Measurements from ENCODE around the gene P2RX7. TPM values are rescaled to one million over a fixed set of nuclear protein-coding genes. Genes with fewer than 3 reads are reported as not detected.
"Not testable (repeated sequence)": the region's sequence is repeated elsewhere in the genome, so short reads cannot be mapped to it uniquely, and the experiment has no call there.

P2RX7 gene
- total RNA-seq, 1 donor from 2014 or later: 0.82 TPM

- H3K4me1 Mint-ChIP-seq (ENCODE audit: unreplicated experiment): peaks cover 5% of the 10 kb centered on the region
- peaks cover 2% of the 10 kb centered on the region for H3K27me3 Mint-ChIP-seq (ENCODE audit: unreplicated experiment)
- TF ChIP-seq, protein P1, sequence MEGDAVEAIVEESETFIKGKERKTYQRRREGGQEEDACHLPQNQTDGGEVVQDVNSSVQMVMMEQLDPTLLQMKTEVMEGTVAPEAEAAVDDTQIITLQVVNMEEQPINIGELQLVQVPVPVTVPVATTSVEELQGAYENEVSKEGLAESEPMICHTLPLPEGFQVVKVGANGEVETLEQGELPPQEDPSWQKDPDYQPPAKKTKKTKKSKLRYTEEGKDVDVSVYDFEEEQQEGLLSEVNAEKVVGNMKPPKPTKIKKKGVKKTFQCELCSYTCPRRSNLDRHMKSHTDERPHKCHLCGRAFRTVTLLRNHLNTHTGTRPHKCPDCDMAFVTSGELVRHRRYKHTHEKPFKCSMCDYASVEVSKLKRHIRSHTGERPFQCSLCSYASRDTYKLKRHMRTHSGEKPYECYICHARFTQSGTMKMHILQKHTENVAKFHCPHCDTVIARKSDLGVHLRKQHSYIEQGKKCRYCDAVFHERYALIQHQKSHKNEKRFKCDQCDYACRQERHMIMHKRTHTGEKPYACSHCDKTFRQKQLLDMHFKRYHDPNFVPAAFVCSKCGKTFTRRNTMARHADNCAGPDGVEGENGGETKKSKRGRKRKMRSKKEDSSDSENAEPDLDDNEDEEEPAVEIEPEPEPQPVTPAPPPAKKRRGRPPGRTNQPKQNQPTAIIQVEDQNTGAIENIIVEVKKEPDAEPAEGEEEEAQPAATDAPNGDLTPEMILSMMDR (IDR thresholded peaks at IDR 0.05; ENCODE audit: unreplicated experiment): no peak
Measured at GRCh38 chr12:121205491-121205890, 72.8 kb downstream of the P2RX7 start.

DNA sequence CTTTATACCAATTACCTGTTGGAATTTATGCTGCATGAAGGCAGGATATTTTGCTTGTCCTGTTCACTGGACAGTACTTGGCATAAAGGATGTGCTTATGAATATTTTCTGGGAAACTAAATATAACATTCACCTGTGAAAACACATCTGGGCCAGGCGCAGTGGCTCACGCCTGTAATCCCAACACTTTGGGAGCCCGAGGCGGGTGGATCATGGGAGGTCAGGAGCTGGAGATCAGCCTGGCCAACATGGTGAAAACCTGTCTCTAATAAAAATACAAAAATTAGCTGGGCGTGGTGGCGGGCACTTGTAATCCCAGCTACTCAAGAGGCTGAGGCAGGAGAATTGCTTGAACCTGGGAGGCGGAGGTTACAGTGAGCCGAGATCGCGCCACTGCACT is 75.9 kb downstream of the P2RX7 start:
- not testable (repeated sequence) for DNase-seq (ENCODE audit: low spot score); H3K27ac Mint-ChIP-seq (ENCODE audit: unreplicated experiment); H3K36me3 Mint-ChIP-seq (ENCODE audit: low read depth, unreplicated experiment); H3K9me3 Mint-ChIP-seq (ENCODE audit: unreplicated experiment); H3K4me3 Mint-ChIP-seq (ENCODE audit: unreplicated experiment); H3K27me3 Mint-ChIP-seq (ENCODE audit: unreplicated experiment); H3K4me1 Mint-ChIP-seq (ENCODE audit: unreplicated experiment)

More at GRCh38 chr12:121205491-121205890, 72.8 kb downstream of the P2RX7 start:
- Mint-ChIP-seq H3K9me3 (ENCODE audit: unreplicated experiment) (no peaks in the 10 kb centered on the region), H3K4me3 (ENCODE audit: unreplicated experiment) (no peak overlapping the region), H3K36me3 (ENCODE audit: low read depth, unreplicated experiment) (no peaks in the 10 kb centered on the region), H3K27ac (ENCODE audit: unreplicated experiment) (no peak overlapping the region)
- DNase-seq (ENCODE audit: low spot score): no peak

DNA sequence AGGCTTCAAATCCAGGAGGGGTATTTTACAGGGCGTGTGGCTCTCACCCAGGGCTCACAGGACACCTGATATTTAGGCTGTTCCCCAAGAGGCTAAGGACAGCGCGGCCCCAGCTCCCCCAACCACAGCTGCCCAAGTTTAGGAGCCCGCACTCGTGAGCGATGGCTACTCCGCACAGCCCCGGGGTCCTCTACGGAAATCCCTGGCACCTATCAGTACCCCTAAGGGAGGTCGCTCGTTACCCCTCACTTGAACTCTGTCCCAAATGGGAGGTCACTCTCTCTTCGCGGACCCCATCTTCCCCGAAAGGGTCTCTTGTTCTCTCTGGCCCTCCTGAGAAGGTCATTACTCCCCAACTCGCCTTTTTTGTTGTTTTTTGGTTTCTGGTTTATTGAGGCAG is 76.5 kb downstream of the P2RX7 start:
- Mint-ChIP-seq H3K4me1 (ENCODE audit: unreplicated experiment) (peaks cover 6% of the 10 kb centered on the region), H3K9me3 (ENCODE audit: unreplicated experiment) (peaks cover 4% of the 10 kb centered on the region), H3K4me3 (ENCODE audit: unreplicated experiment) (peak overlapping the region; percentile 71), H3K27me3 (ENCODE audit: unreplicated experiment) (peaks cover 5% of the 10 kb centered on the region), H3K27ac (ENCODE audit: unreplicated experiment) (no peak overlapping the region), H3K36me3 (ENCODE audit: low read depth, unreplicated experiment) (no peaks in the 10 kb centered on the region)
- TF ChIP-seq, protein P1 (IDR thresholded peaks at IDR 0.05; ENCODE audit: unreplicated experiment): no peak
- no peak for DNase-seq (ENCODE audit: low spot score)

- Mint-ChIP-seq H3K4me3 (ENCODE audit: unreplicated experiment) (peak within 1 kb of the TSS; percentile 93), H3K9me3 (ENCODE audit: unreplicated experiment) (peaks cover 4% of the 10 kb centered on the region), H3K4me1 (ENCODE audit: unreplicated experiment) (peaks cover 5% of the 10 kb centered on the region), H3K27me3 (ENCODE audit: unreplicated experiment) (peaks cover 5% of the 10 kb centered on the region), H3K27ac (ENCODE audit: unreplicated experiment) (peak within 1 kb of the TSS; percentile 64), H3K36me3 (ENCODE audit: low read depth, unreplicated experiment) (no peaks in the 10 kb centered on the region)
- peak; percentile 85 for DNase-seq (ENCODE audit: low spot score)
- TF ChIP-seq, protein P1 (IDR thresholded peaks at IDR 0.05; ENCODE audit: unreplicated experiment): no peak
Measured at GRCh38 chr12:121209624-121210572, 77.2 kb downstream of the P2RX7 start, which contains the start of gene P2RX4. P2RX4 (plus strand) TSS chr12:121210129; CDS start chr12:121210165, 36 bp downstream.

GRCh38 chr12:121212875-121213274 is 80.2 kb downstream of the P2RX7 start:
- peaks cover 4% of the 10 kb centered on the region for H3K9me3 Mint-ChIP-seq (ENCODE audit: unreplicated experiment)
- no peak overlapping the region for H3K4me3 Mint-ChIP-seq (ENCODE audit: unreplicated experiment)
- DNase-seq (ENCODE audit: low spot score): no peak
- H3K36me3 Mint-ChIP-seq (ENCODE audit: low read depth, unreplicated experiment): peaks cover 4% of the 10 kb centered on the region
- H3K4me1 Mint-ChIP-seq (ENCODE audit: unreplicated experiment): peaks cover 4% of the 10 kb centered on the region
- H3K27me3 Mint-ChIP-seq (ENCODE audit: unreplicated experiment): peaks cover 5% of the 10 kb centered on the region
- no peak overlapping the region for H3K27ac Mint-ChIP-seq (ENCODE audit: unreplicated experiment)
- TF ChIP-seq, protein P1 (IDR thresholded peaks at IDR 0.05; ENCODE audit: unreplicated experiment): no peak
